A549 (cell line): ENCODE data around the gene CCDC85A. TPM values are rescaled to one million over a fixed set of nuclear protein-coding genes. Genes with fewer than 3 reads are reported as not detected.
A peak's percentile ranks its signal among the peaks of the same experiment; 100 is the strongest.

ENCODE experiments used
- ATAC-seq, 2 experiments: fragments of 200-7000 bp in 1 of 2; fragments of >200 bp in 1 of 2; cut with Nextera tagmentation in 1 of 2; cut with Tn5 transposase in 1 of 2; 3 replicates each; pipeline versions ENCODE4 v1.8.0 to v1.9.1; 2018 to 2020; ENCODE audit warnings: mild to moderate bottlenecking in 1 of 2, moderate library complexity in 1 of 2
- CTCF ChIA-PET: fragments of 300-600 bp; sonication (Branson Sonifier 250); formaldehyde crosslinking; extraction: SDS; loops from one replicate; lab custom pipeline; 2021; ENCODE audit warnings: antibody characterized with exemption, inconsistent platforms; lab: Yijun Ruan, JAX
- POLR2A ChIA-PET: fragments of 350-600 bp; formaldehyde crosslinking; extraction: SDS; loops from one replicate; lab custom pipeline; 2021; ENCODE audit warnings: antibody characterized with exemption, inconsistent platforms; lab: Yijun Ruan, JAX
- DNase-seq, 2 experiments: peaks; one replicate each; pipeline versions ENCODE4 v3.0.0 to v3.0.0-alpha.2; 2011 to 2016; ENCODE audit warnings: low read depth in 1 of 2, low spot score in 1 of 2
- FAIRE-seq: peaks from 2 replicates; lab custom pipeline; 2011; peaks lifted over from hg19 to GRCh38; lab: Jason Lieb, UNC
- H3K27ac ChIP-seq, 2 experiments: fragments of >200 bp; sonication (Bioruptor Twin); formaldehyde crosslinking; 3 replicates each; pipeline ENCODE4 v1.5.1; 2016 to 2017
- H3K4me1 ChIP-seq: fragments of >200 bp; sonication (Bioruptor Twin); formaldehyde crosslinking; 3 replicates; pipeline ENCODE4 v1.6.1; 2016
- H3K4me2 ChIP-seq: fragments of >200 bp; sonication (Bioruptor Twin); formaldehyde crosslinking; 3 replicates; pipeline ENCODE4 v1.6.1; 2016
- H3K4me3 ChIP-seq: fragments of >200 bp; sonication (Bioruptor Twin); formaldehyde crosslinking; 3 replicates; pipeline ENCODE4 v1.5.1; 2016
- H3K9me3 ChIP-seq: fragments of >200 bp; sonication (Bioruptor Twin); formaldehyde crosslinking; 3 replicates; pipeline ENCODE4 v1.6.1; 2016
- BCL3 ChIP-seq: fragments of >200 bp; sonication (Bioruptor Twin); formaldehyde crosslinking; IDR thresholded peaks from 3 replicates; pipeline ENCODE4 v1.6.1; 2016
- BHLHE40 ChIP-seq: IDR thresholded peaks from 2 replicates; pipeline ENCODE4 v1.6.1; 2012; ENCODE audit warnings: low read depth, low read length, inconsistent platforms
- CBX2 ChIP-seq: fragments of 200-600 bp; sonication (generic); IDR thresholded peaks from 2 replicates; pipeline ENCODE4 v1.6.1; 2016; ENCODE audit warnings: low read depth, mild to moderate bottlenecking, borderline replicate concordance
- E2F6 ChIP-seq: IDR thresholded peaks from 2 replicates; pipeline ENCODE4 v1.6.1; 2012; ENCODE audit warnings: low read depth, borderline replicate concordance
- ESRRA ChIP-seq: fragments of 150-350 bp; IDR thresholded peaks from 2 replicates; pipeline ENCODE4 v1.6.1; 2014; ENCODE audit warnings: mild to moderate bottlenecking, low read length, borderline replicate concordance
- GATA3 ChIP-seq: IDR thresholded peaks from 2 replicates; pipeline ENCODE4 v1.6.1; 2012; ENCODE audit warnings: borderline replicate concordance
- HDAC2 ChIP-seq: fragments of 200-600 bp; sonication (generic); IDR thresholded peaks from 2 replicates; pipeline ENCODE4 v1.6.1; 2016
- HEYL ChIP-seq: fragments of 250-450 bp; sonication (Bioruptor Pico); IDR thresholded peaks from 2 replicates; pipeline ENCODE4 v1.8.0; 2021; ENCODE audit warnings: mild to moderate bottlenecking, moderate library complexity
- HMGXB4 ChIP-seq: fragments of 250-450 bp; sonication (Bioruptor Pico); IDR thresholded peaks from 2 replicates; pipeline ENCODE4 v1.5.0; 2021; ENCODE audit warnings: mild to moderate bottlenecking, moderate library complexity, borderline replicate concordance
- HOXB13 ChIP-seq: fragments of 250-450 bp; sonication (Bioruptor Pico); IDR thresholded peaks from 2 replicates; pipeline ENCODE4 v1.5.0; 2020; ENCODE audit warnings: low read depth, mild to moderate bottlenecking, moderate library complexity
- JUN ChIP-seq, 2 experiments: fragments of >200 bp; sonication (Bioruptor Twin); formaldehyde crosslinking; IDR thresholded peaks; 2 replicates in 1 of 2; 3 replicates in 1 of 2; pipeline ENCODE4 v1.6.1; 2016 to 2017
- JUNB ChIP-seq: fragments of >200 bp; sonication (Bioruptor Twin); formaldehyde crosslinking; IDR thresholded peaks from 2 replicates; pipeline ENCODE4 v1.6.1; 2016
- KDM1A ChIP-seq: fragments of 200-600 bp; sonication (generic); IDR thresholded peaks from 2 replicates; pipeline ENCODE4 v1.6.1; 2016; ENCODE audit warnings: low read depth, mild to moderate bottlenecking
- MAFK ChIP-seq: fragments of 450-650 bp; IDR thresholded peaks from 2 replicates; pipeline ENCODE4 v1.6.1; 2014; ENCODE audit not compliant: partially characterized antibody
- MAX ChIP-seq: IDR thresholded peaks from 2 replicates; pipeline ENCODE4 v1.6.1; 2012
- NFE2L2 ChIP-seq: fragments of 150-350 bp; conservative IDR thresholded peaks from 2 replicates; pipeline ENCODE4 v1.6.1; 2014; ENCODE audit warnings: low read length
- NPAS2 ChIP-seq: fragments of 250-450 bp; sonication (Bioruptor Pico); IDR thresholded peaks from 2 replicates; pipeline ENCODE4 v1.8.0; 2022; ENCODE audit warnings: mild to moderate bottlenecking, moderate library complexity, borderline replicate concordance
- NR3C1 ChIP-seq: fragments of >200 bp; sonication (Bioruptor Twin); formaldehyde crosslinking; IDR thresholded peaks from 3 replicates; pipeline ENCODE4 v1.6.1; 2017
- PBX3 ChIP-seq: IDR thresholded peaks from 2 replicates; pipeline ENCODE4 v1.6.1; 2012
- POLR2A ChIP-seq: IDR thresholded peaks from 2 replicates; pipeline ENCODE4 v1.6.1; 2012; ENCODE audit warnings: mild to moderate bottlenecking, low read length
- RCOR1 ChIP-seq: fragments of 150-350 bp; IDR thresholded peaks from 2 replicates; pipeline ENCODE4 v1.6.1; 2014; ENCODE audit warnings: antibody characterized with exemption, low read length, low read depth
- RFX5 ChIP-seq: fragments of 450-650 bp; IDR thresholded peaks from 2 replicates; pipeline ENCODE4 v1.7.1; 2014; ENCODE audit warnings: antibody characterized with exemption, mild to moderate bottlenecking, moderate library complexity
- RNF2 ChIP-seq: fragments of 200-600 bp; sonication (generic); IDR thresholded peaks from 2 replicates; pipeline ENCODE4 v1.6.1; 2016; ENCODE audit warnings: low read depth, mild to moderate bottlenecking, antibody characterized with exemption, moderate library complexity, borderline replicate concordance
- TP53 ChIP-seq: fragments of 250-450 bp; sonication (Bioruptor Pico); IDR thresholded peaks from 2 replicates; pipeline ENCODE4 v1.5.0; 2021; ENCODE audit warnings: mild to moderate bottlenecking, moderate library complexity
- USF2 ChIP-seq: fragments of 450-650 bp; IDR thresholded peaks from 2 replicates; pipeline ENCODE4 v1.6.1; 2014; ENCODE audit warnings: antibody characterized with exemption
- ZC3H11A ChIP-seq: fragments of 450-650 bp; IDR thresholded peaks from 2 replicates; pipeline ENCODE4 v1.6.1; 2014; ENCODE audit warnings: antibody characterized with exemption, mild to moderate bottlenecking
- WGBS: methylation state at CpG from one replicate; pipeline ENCODE4 v1.1.6; 2017; ENCODE audit errors: missing lambda C conversion rate; 5-methylcytosine and 5-hydroxymethylcytosine counted together
- polyA plus RNA-seq, 4 experiments: library from polyadenylated mRNA; depleted of rRNA in 3 of 4; stranded (reverse); fragments of >200 nt; fragmentation: RNase III in 1 of 4; extraction: RNeasy Plus Mini Kit Qiagen cat#74134 plus additional on column Dnase treatment in 1 of 4; gene quantifications; 2 replicates in 3 of 4; 3 replicates in 1 of 4; pipeline ENCODE4 v1.2.3, GENCODE V29; 2011 to 2017

CCDC85A gene
- polyA plus RNA-seq, 2 of the 4 experiments (the other 2 are of a cell fraction), result 0.05 to 0.30 TPM

GRCh38 chr2:56182420-56182819, 1.4 kb upstream of the CCDC85A start:
- Histone ChIP-seq H3K4me1 (no peaks in the 10 kb centered on the region), H3K4me2 (no peak overlapping the region), H3K9me3 (no peaks in the 10 kb centered on the region), H3K4me3 (no peak overlapping the region), H3K27ac (no peak overlapping the region)
- ATAC-seq, result no peak
- WGBS, result 84% methylated on average over 2 of the region's 2 CpGs
- DNase-seq, result no peak
- TF ChIP-seq ZC3H11A (no peak), POLR2A (no peak), MAFK (no peak), MAX (no peak), BHLHE40 (no peak), RCOR1 (no peak), NR3C1 (no peak), JUN (IDR thresholded peaks at IDR 0.05) (no peak), HMGXB4 (CRISPR knock-in tag) (no peak), TP53 (no peak), E2F6 (no peak), USF2 (no peak), RFX5 (no peak), PBX3 (no peak)
- no peak for FAIRE-seq
- ChIA-PET POLR2A (no interaction called here), CTCF (interaction anchor here (1.2 to 7.8 kb wide), 5 partner anchors 13 to 1316 kb away, joined by 3 to 88 read pairs (median 62); no protein-coding TSS in a partner anchor)

- POLR2A ChIA-PET, result interaction anchor here (0.6 kb wide), 1 partner anchor 486 kb away, joined by 5 read pairs; no protein-coding TSS in a partner anchor
- peak overlapping the region; percentile 58 for H3K4me3 ChIP-seq
- WGBS, result 3% methylated on average over 27 of the region's 64 CpGs
- peak; percentile 17 to 22 for DNase-seq
- no peak for TF ChIP-seq HOXB13 (CRISPR knock-in tag)
- TF ChIP-seq JUNB, result no peak
- no peak for TF ChIP-seq HMGXB4 (CRISPR knock-in tag)
- no peak for TF ChIP-seq HEYL (CRISPR knock-in tag)
- TF ChIP-seq RFX5, result no peak
- no peak for TF ChIP-seq BCL3
- TF ChIP-seq NFE2L2, result no peak
- TF ChIP-seq POLR2A, result no peak
- no peak for TF ChIP-seq RNF2
- TF ChIP-seq NR3C1, result no peak
- no peak for TF ChIP-seq KDM1A
- no peak for TF ChIP-seq CBX2
- TF ChIP-seq JUN (IDR thresholded peaks at IDR 0.05), result no peak
- TF ChIP-seq ESRRA, result no peak
- no peak for TF ChIP-seq GATA3
- no peak for TF ChIP-seq HDAC2
- no peak for TF ChIP-seq NPAS2 (CRISPR knock-in tag)
- ATAC-seq, result peak; percentile 46 to 54
- H3K27ac ChIP-seq, result peak overlapping the region; percentile 7 to 67; a peak in 4 of 6 replicates
- FAIRE-seq, result no peak
- no peaks in the 10 kb centered on the region for H3K4me1 ChIP-seq
- peak overlapping the region; percentile 93 for H3K4me2 ChIP-seq
- CTCF ChIA-PET, result interaction anchor here (0.8 to 7.8 kb wide), 17 partner anchors 11 to 1334 kb away, joined by 3 to 88 read pairs (median 10); no protein-coding TSS in a partner anchor
- H3K9me3 ChIP-seq, result no peaks in the 10 kb centered on the region
Measured at GRCh38 chr2:56184500-56185011, 766 bp downstream of the CCDC85A start.
